HEK293 (cell line): ENCODE results near the gene CHCHD1.

Source experiments
- CTCF ChIA-PET: fragments of 350-600 bp; formaldehyde crosslinking; extraction: SDS; loops from one replicate; lab custom pipeline; 2021; ENCODE audit warnings: antibody characterized with exemption; lab: Yijun Ruan, JAX
- POLR2A ChIA-PET: fragments of 300-600 bp; formaldehyde crosslinking; extraction: SDS; loops from one replicate; lab custom pipeline; 2020; ENCODE audit warnings: antibody characterized with exemption, inconsistent platforms; lab: Yijun Ruan, JAX
- H3K27ac ChIP-seq: fragments of 200-500 bp; sonication (Bioruptor generic); 2 replicates; pipeline ENCODE4 v1.5.1; 2014; ENCODE audit warnings: low read depth, low read length, control low read depth, inconsistent platforms; ENCODE audit errors: extremely low read depth
- H3K36me3 ChIP-seq, 2 experiments: fragments of 200-500 bp in 1 of 2; sonication (Bioruptor generic) in 1 of 2; 1 replicate in 1 of 2; 2 replicates in 1 of 2; pipeline ENCODE4 v1.5.1; 2014 to 2017; ENCODE audit warnings: inconsistent platforms in 2 of 2, low read length in 2 of 2; ENCODE audit not compliant: control insufficient read depth in 2 of 2, insufficient read depth in 1 of 2
- H3K4me1 ChIP-seq: fragments of 200-500 bp; sonication (Bioruptor generic); 2 replicates; pipeline ENCODE4 v1.5.1; 2014; ENCODE audit warnings: mild to moderate bottlenecking, low read length, inconsistent platforms; ENCODE audit not compliant: control insufficient read depth, insufficient read depth
- H3K4me3 ChIP-seq: 2 replicates; pipeline ENCODE4 v1.5.1; 2011; ENCODE audit warnings: low read depth, mild to moderate bottlenecking, control low read depth, low read length, moderate library complexity
- H3K9me3 ChIP-seq: fragments of 200-500 bp; sonication (Bioruptor generic); 2 replicates; pipeline ENCODE4 v1.5.1; 2014; ENCODE audit warnings: low read depth, low read length, inconsistent platforms; ENCODE audit not compliant: control insufficient read depth, insufficient read depth
- KLF9 ChIP-seq: fragments of 450-650 bp; formaldehyde crosslinking; IDR thresholded peaks from 2 replicates; pipeline ENCODE4 v1.5.1; 2016; ENCODE audit warnings: missing biosample characterization, missing genetic modification characterization, low read depth
- MZF1 ChIP-seq: fragments of 450-650 bp; formaldehyde crosslinking; IDR thresholded peaks from 2 replicates; pipeline ENCODE4 v1.5.1; 2017; ENCODE audit warnings: missing biosample characterization, missing genetic modification characterization, borderline replicate concordance
- PRDM1 ChIP-seq: fragments of 450-650 bp; formaldehyde crosslinking; IDR thresholded peaks from 2 replicates; pipeline ENCODE4; 2016; ENCODE audit warnings: missing biosample characterization, missing genetic modification characterization
- PRDM6 ChIP-seq: fragments of 450-650 bp; formaldehyde crosslinking; IDR thresholded peaks from 2 replicates; pipeline ENCODE4 v1.5.1; 2017; ENCODE audit warnings: missing biosample characterization, missing genetic modification characterization
- SP2 ChIP-seq: fragments of 450-650 bp; formaldehyde crosslinking; IDR thresholded peaks from 2 replicates; pipeline ENCODE4 v1.5.1; 2016; ENCODE audit warnings: missing biosample characterization, missing genetic modification characterization
- SP3 ChIP-seq: fragments of 450-650 bp; formaldehyde crosslinking; IDR thresholded peaks from 2 replicates; pipeline ENCODE4 v1.5.1; 2016; ENCODE audit warnings: missing biosample characterization, missing genetic modification characterization
- ZFP41 ChIP-seq: fragments of 450-650 bp; formaldehyde crosslinking; IDR thresholded peaks from 2 replicates; pipeline ENCODE4 v1.5.1; 2016; ENCODE audit warnings: missing biosample characterization, missing genetic modification characterization, borderline replicate concordance
- ZNF10 ChIP-seq: fragments of 450-650 bp; formaldehyde crosslinking; IDR thresholded peaks from 2 replicates; pipeline ENCODE4 v1.5.1; 2017; ENCODE audit warnings: missing biosample characterization, missing genetic modification characterization
- ZNF146 ChIP-seq: fragments of 450-650 bp; formaldehyde crosslinking; IDR thresholded peaks from 2 replicates; pipeline ENCODE4 v1.5.1; 2016; ENCODE audit warnings: missing biosample characterization, missing genetic modification characterization
- ZNF280C ChIP-seq: fragments of 450-650 bp; formaldehyde crosslinking; IDR thresholded peaks from 2 replicates; pipeline ENCODE4 v1.5.1; 2016; ENCODE audit warnings: missing biosample characterization, missing genetic modification characterization
- ZNF302 ChIP-seq: fragments of 450-650 bp; formaldehyde crosslinking; IDR thresholded peaks from 2 replicates; pipeline ENCODE4 v1.5.1; 2016; ENCODE audit warnings: missing biosample characterization, missing genetic modification characterization, low read depth
- ZNF350 ChIP-seq: fragments of 450-650 bp; formaldehyde crosslinking; IDR thresholded peaks from 2 replicates; pipeline ENCODE4 v1.5.0; 2017; ENCODE audit warnings: missing biosample characterization, mild to moderate bottlenecking, missing genetic modification characterization
- ZNF394 ChIP-seq: fragments of 450-650 bp; formaldehyde crosslinking; IDR thresholded peaks from 2 replicates; pipeline ENCODE4 v1.5.1; 2016; ENCODE audit warnings: missing biosample characterization, missing genetic modification characterization, mild to moderate bottlenecking, moderate library complexity, borderline replicate concordance
- ZNF398 ChIP-seq: fragments of 450-650 bp; formaldehyde crosslinking; IDR thresholded peaks from 2 replicates; pipeline ENCODE4 v1.5.1; 2017; ENCODE audit warnings: missing biosample characterization, missing genetic modification characterization
- ZNF530 ChIP-seq: fragments of 450-650 bp; formaldehyde crosslinking; IDR thresholded peaks from 2 replicates; pipeline ENCODE4 v1.5.1; 2016; ENCODE audit warnings: low read depth, missing biosample characterization, missing genetic modification characterization
- ZNF548 ChIP-seq: fragments of 450-650 bp; formaldehyde crosslinking; IDR thresholded peaks from 2 replicates; pipeline ENCODE4 v1.5.1; 2016; ENCODE audit warnings: missing biosample characterization, missing genetic modification characterization
- ZNF585B ChIP-seq: fragments of 450-650 bp; formaldehyde crosslinking; IDR thresholded peaks from 2 replicates; pipeline ENCODE4 v1.5.1; 2016; ENCODE audit warnings: missing biosample characterization, missing genetic modification characterization
- ZNF610 ChIP-seq: fragments of 450-650 bp; formaldehyde crosslinking; IDR thresholded peaks from 2 replicates; pipeline ENCODE4 v1.5.1; 2016; ENCODE audit warnings: missing biosample characterization, missing genetic modification characterization, borderline replicate concordance
- ZNF639 ChIP-seq: fragments of 450-650 bp; formaldehyde crosslinking; IDR thresholded peaks from 2 replicates; pipeline ENCODE4 v1.5.1; 2016; ENCODE audit warnings: missing biosample characterization, missing genetic modification characterization
- ZNF654 ChIP-seq: fragments of 450-650 bp; formaldehyde crosslinking; IDR thresholded peaks from 2 replicates; pipeline ENCODE4 v1.5.1; 2016; ENCODE audit warnings: low read depth, missing biosample characterization, missing genetic modification characterization
- ZNF707 ChIP-seq: fragments of 450-650 bp; formaldehyde crosslinking; IDR thresholded peaks from 2 replicates; pipeline ENCODE4 v1.5.1; 2016; ENCODE audit warnings: missing biosample characterization, missing genetic modification characterization
- ZNF837 ChIP-seq: fragments of 450-650 bp; formaldehyde crosslinking; IDR thresholded peaks from 2 replicates; pipeline ENCODE4 v1.5.1; 2016; ENCODE audit warnings: missing biosample characterization, missing genetic modification characterization
- ZSCAN5A ChIP-seq: fragments of 450-650 bp; formaldehyde crosslinking; IDR thresholded peaks from 2 replicates; pipeline ENCODE4 v1.5.1; 2016; ENCODE audit warnings: missing biosample characterization, missing genetic modification characterization

CHCHD1 gene

GRCh38 chr10:73802276-73802991 is 20.6 kb downstream of the CHCHD1 start:
- no peaks in the 10 kb centered on the region for H3K4me1 ChIP-seq
- CTCF ChIA-PET = interaction anchor here (0.6 kb wide), 1 partner anchor 297 kb away, joined by 3 read pairs; no protein-coding TSS in a partner anchor
- no peaks in the 10 kb centered on the region for H3K9me3 ChIP-seq
- no peak for TF ChIP-seq KLF9 (tag by site-specific recombination)
- TF ChIP-seq SP2 = no peak
- TF ChIP-seq ZNF398 (tag by site-specific recombination) = no peak
- TF ChIP-seq ZSCAN5A (tag by site-specific recombination) = no peak
- no peak for TF ChIP-seq ZNF10 (tag by site-specific recombination)
- TF ChIP-seq SP3 = no peak
- no peak for TF ChIP-seq PRDM6
- TF ChIP-seq ZNF350 (tag by site-specific recombination) = no peak
- TF ChIP-seq PRDM1 (tag by site-specific recombination) = no peak
- no peak for TF ChIP-seq ZNF302 (tag by site-specific recombination)
- POLR2A ChIA-PET = no interaction called here
- H3K36me3 ChIP-seq = peaks cover 26 to 97% of the 10 kb centered on the region in 2 experiments
- H3K27ac ChIP-seq = no peak overlapping the region
- H3K4me3 ChIP-seq = no peak overlapping the region

GRCh38 chr10:73803680-73804286 is 21.9 kb downstream of the CHCHD1 start:
- POLR2A ChIA-PET = no interaction called here

GRCh38 chr10:73806176-73806950 is 24.5 kb downstream of the CHCHD1 start:
- no peak for TF ChIP-seq ZNF146
- no peak for TF ChIP-seq ZNF530 (tag by site-specific recombination)
- no peak for TF ChIP-seq ZNF585B (tag by site-specific recombination)
- TF ChIP-seq ZNF610 (tag by site-specific recombination) = no peak
- TF ChIP-seq ZNF707 (tag by site-specific recombination) = no peak
- TF ChIP-seq ZNF280C (tag by site-specific recombination) = no peak
- TF ChIP-seq MZF1 = no peak
- TF ChIP-seq ZNF654 (tag by site-specific recombination) = no peak
- TF ChIP-seq ZNF639 (tag by site-specific recombination) = no peak
- TF ChIP-seq, all 188 proteins: peak for 0
- H3K4me3 ChIP-seq = no peak overlapping the region
- no peak overlapping the region for H3K27ac ChIP-seq
- no peaks in the 10 kb centered on the region for H3K4me1 ChIP-seq
- peaks cover 26 to 81% of the 10 kb centered on the region in 2 experiments for H3K36me3 ChIP-seq
- CTCF ChIA-PET = interaction anchor here (0.6 kb wide), 1 partner anchor 307 kb away, joined by 4 read pairs; no protein-coding TSS in a partner anchor
- no peaks in the 10 kb centered on the region for H3K9me3 ChIP-seq
- POLR2A ChIA-PET = interaction anchor here (0.5 to 1.3 kb wide), 3 partner anchors 12 to 65 kb away, joined by 3 read pairs; partner anchors contain the start of gene CHCHD1

More at GRCh38 chr10:73803680-73804286, 21.9 kb downstream of the CHCHD1 start:
- CTCF ChIA-PET = no interaction called here
- Histone ChIP-seq H3K4me1 (no peaks in the 10 kb centered on the region), H3K9me3 (no peaks in the 10 kb centered on the region), H3K36me3 (peaks cover 26 to 97% of the 10 kb centered on the region in 2 experiments), H3K4me3 (no peak overlapping the region), H3K27ac (no peak overlapping the region)
- TF ChIP-seq ZFP41 (no peak), ZNF394 (tag by site-specific recombination) (peak; percentile 31; the same call in 1 of the 2 replicates), ZNF837 (tag by site-specific recombination) (no peak), ZNF548 (tag by site-specific recombination) (no peak)
